Astrocyte of the cerebellum (primary cell): ENCODE results near the gene GOSR2.
"Not testable (repeated sequence)": the region's sequence is repeated elsewhere in the genome, so short reads cannot be mapped to it uniquely, and the experiment has no call there.

Experiments used
- DNase-seq: peaks from one replicate; pipeline ENCODE4 v3.0.0-alpha.2; 2011; ENCODE audit warnings: low read depth
- H3K4me3 ChIP-seq: 2 replicates; pipeline ENCODE4 v1.5.1; 2011; ENCODE audit warnings: mild to moderate bottlenecking, low read depth, low read length, moderate library complexity
- CTCF ChIP-seq: IDR thresholded peaks from 2 replicates; pipeline ENCODE4 v1.5.1; 2012; ENCODE audit warnings: low read length, low read depth, moderate library complexity, mild to moderate bottlenecking; ENCODE audit errors: missing control alignments
- in situ Hi-C: cut with HindIII; loops from 2 replicates; pipeline ENCODE4 v1.10.0; 2017; ENCODE audit warnings: low sequenced_read_pairs

The GOSR2 gene

DNA sequence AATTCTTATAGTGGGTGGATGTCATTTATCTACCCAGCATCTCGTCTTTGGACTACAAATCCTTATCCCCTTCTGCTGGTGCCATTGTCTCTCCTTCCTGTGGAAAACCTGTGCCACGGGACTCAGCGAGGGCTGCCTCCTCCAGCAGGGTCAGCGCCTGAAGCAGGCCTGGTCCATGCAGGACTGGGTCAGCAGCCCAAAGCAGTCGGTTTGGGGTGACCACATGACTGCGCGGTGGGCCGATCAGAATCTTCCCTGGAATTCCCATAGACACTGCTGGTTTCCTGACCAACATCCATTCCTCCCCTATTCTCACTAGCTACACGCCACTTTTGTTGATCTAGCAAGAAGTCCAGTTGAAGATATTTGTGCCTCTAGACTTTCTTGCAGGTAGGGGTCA lies 29.2 kb downstream of the GOSR2 start:
- no peak for DNase-seq
- TF ChIP-seq CTCF: no peak
- in situ Hi-C loops: no loop called here
- no peak overlapping the region for H3K4me3 ChIP-seq

- DNase-seq, in situ Hi-C loops, H3K4me3 ChIP-seq: not testable (repeated sequence)
These were observed 30.2 kb downstream of the GOSR2 start for GRCh38 chr17:46953191-46953590.

DNA sequence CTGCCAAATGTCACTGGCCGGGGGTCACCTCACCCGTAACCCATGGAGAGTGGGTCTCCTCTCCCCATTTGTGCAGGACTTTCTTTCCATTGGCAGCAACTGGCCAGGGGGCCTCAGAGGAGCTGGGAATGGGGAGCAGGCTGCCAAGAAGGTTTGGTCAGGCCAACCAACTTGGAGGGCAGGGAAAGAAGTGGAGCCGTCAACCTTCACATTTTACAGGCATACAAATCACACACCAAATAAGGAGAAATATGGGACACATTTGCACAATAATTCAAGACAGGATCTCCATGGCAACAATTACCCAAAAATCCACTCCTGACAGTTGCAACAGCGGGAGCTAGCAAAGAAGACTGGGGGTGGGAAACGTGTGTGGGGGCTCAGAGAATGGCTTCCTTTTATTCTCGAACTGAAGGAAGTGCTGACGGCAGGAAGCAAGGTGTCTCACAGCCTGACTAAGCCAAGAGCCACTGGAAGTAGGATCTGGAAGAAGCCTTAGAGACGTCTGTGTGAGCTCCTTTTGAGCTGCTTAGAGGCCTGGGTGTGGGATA lies 35.2 kb downstream of the GOSR2 start:
- no peak for TF ChIP-seq CTCF
- in situ Hi-C loops: no loop called here
- no peak for DNase-seq
- no peak overlapping the region for H3K4me3 ChIP-seq

- TF ChIP-seq CTCF: no peak
- no peak for DNase-seq
- no peak overlapping the region for H3K4me3 ChIP-seq
- in situ Hi-C loops: no loop called here
These were observed 37.2 kb downstream of the GOSR2 start for GRCh38 chr17:46960152-46960551.

DNA sequence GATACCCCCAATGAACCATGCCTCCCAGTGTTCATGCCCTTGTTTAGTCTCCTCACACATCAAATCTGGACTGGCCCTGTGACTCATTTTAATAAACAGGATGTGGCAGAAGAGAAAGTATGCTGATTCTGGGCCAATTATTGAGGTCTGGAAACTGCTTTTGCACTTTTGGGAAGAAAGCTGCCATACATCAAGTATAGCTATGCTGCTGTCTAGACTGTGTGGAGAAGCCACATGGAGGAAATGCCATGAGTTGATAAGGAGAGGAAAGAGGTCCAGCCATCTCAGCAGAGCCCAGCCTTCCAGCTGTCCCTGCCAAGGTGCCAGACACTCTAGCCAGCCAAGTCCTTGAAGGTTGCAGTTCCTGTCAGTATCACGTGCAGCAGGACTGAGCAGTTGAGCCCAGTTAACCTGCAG lies 39.4 kb downstream of the GOSR2 start:
- DNase-seq: peak; percentile 18
- in situ Hi-C loops: no loop called here
- no peak for TF ChIP-seq CTCF
- no peak overlapping the region for H3K4me3 ChIP-seq

DNA sequence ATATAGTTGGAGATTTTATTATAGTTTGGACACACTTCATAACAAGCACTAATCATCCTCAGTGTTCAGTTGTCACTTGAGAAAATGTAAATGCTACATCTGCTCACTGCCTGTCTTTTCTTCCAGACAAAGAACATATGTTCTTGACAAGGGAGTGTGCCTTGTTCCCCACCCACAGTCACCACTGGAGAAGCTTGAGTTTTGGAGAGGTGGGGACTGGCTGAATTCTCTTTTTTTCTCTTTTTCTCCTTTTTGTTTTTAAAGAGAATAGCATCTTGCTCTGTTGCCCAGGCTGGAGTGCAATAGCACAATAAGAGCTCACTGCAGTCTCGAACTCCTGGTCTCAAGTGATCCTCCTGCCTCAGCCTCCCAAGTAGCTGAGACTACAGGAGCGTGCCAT lies 40.6 kb downstream of the GOSR2 start:
- DNase-seq: no peak
- H3K4me3 ChIP-seq: no peak overlapping the region
- in situ Hi-C loops: no loop called here
- TF ChIP-seq CTCF: no peak

DNA sequence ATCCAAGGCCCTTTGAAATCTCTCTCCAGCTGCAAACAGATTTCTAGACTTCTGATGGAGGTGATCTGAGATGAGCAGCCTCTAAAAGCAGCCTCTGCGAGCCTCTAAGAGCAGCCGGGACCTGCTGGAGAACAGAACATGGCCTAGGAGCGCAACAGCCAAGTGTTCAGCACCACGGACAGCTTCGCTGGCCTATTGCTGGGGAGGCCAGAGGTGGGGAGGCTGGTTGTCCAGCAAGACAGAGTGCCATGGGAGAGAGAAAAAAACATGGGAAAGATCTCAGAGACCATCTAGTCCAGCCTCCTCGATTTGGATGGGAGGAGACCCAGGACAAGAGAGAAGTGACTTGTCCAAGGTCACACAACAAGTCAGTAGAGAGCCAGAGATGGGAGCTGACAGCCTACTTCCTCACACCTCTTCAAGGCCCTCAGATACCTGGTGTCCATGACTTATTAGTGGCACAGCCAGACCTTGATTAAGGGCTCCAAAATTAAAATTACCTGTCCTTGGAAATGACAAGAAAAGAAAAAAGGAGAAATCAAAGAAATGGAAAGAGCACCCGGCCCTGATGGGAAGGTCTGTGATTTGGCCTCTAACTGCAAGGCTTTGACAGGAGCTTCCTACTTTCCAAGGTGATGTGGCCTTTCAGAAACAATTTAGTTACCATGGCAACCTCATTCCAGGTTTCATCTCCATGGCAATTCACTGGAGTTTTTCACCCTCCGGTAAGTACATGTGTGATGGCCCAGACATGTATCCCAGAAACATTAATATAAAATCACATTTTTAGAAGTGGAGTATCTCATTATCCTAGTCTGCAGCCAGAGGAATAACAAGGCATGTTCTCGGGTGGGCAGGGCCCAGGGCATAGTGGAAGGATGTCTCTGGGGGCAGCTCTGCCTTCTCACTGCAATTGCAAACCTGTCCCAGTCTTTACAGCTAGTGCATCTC lies 41.6 kb downstream of the GOSR2 start:
- TF ChIP-seq CTCF: no peak
- in situ Hi-C loops: no loop called here
- H3K4me3 ChIP-seq: no peak overlapping the region
- no peak for DNase-seq
